GM21367 (cell line): Measurements from ENCODE around the gene SUB1.
"Not testable (repeated sequence)": the region's sequence is repeated elsewhere in the genome, so short reads cannot be mapped to it uniquely, and the experiment has no call there.

ENCODE experiments used
- ATAC-seq: cut with Tn5 transposase; IDR thresholded peaks from one replicate; pipeline ENCODE4 v1.9.1; 2021; ENCODE audit not compliant: unreplicated experiment

The SUB1 gene

GRCh38 chr5:32585446-32586275 lies at the start of gene SUB1:
Gene SUB1 (plus strand): TSS chr5:32585557. CDS start chr5:32588513, 2,956 bp downstream.
- ATAC-seq: peak; percentile 34

- ATAC-seq: no peak
Observed at GRCh38 chr5:32536246-32536645, 49.1 kb upstream of the SUB1 start.

GRCh38 chr5:32537437-32538029 lies 47.8 kb upstream of the SUB1 start:
- ATAC-seq: not testable (repeated sequence)

- ATAC-seq: peak; percentile 76
Observed at GRCh38 chr5:32538031-32538547, 47.3 kb upstream of the SUB1 start.

GRCh38 chr5:32539981-32540845 lies 45.1 kb upstream of the SUB1 start:
- ATAC-seq: no peak

GRCh38 chr5:32541241-32541640 lies 44.1 kb upstream of the SUB1 start:
- ATAC-seq: no peak

- peak; percentile 61 for ATAC-seq
Observed at GRCh38 chr5:32542216-32543059, 42.9 kb upstream of the SUB1 start.

GRCh38 chr5:32543291-32543690 lies 42.1 kb upstream of the SUB1 start:
- no peak for ATAC-seq

GRCh38 chr5:32545102-32545800 lies 40.1 kb upstream of the SUB1 start:
- no peak for ATAC-seq

- ATAC-seq: no peak
Observed at GRCh38 chr5:32551194-32551593, 34.2 kb upstream of the SUB1 start.

- ATAC-seq: no peak
Observed at GRCh38 chr5:32551865-32552264, 33.5 kb upstream of the SUB1 start.

- ATAC-seq: not testable (repeated sequence)
Observed at GRCh38 chr5:32552491-32552890, 32.9 kb upstream of the SUB1 start.

- ATAC-seq: no peak
Observed at GRCh38 chr5:32552936-32553335, 32.4 kb upstream of the SUB1 start.

GRCh38 chr5:32554181-32554780 lies 31.1 kb upstream of the SUB1 start:
- not testable (repeated sequence) for ATAC-seq

- ATAC-seq: not testable (repeated sequence)
Observed at GRCh38 chr5:32556543-32556942, 28.8 kb upstream of the SUB1 start.

- no peak for ATAC-seq
Observed at GRCh38 chr5:32559411-32559810, 25.9 kb upstream of the SUB1 start.

- no peak for ATAC-seq
Observed at GRCh38 chr5:32559921-32560320, 25.4 kb upstream of the SUB1 start.

GRCh38 chr5:32562056-32562455 lies 23.3 kb upstream of the SUB1 start:
- ATAC-seq: no peak

- ATAC-seq: no peak
Observed at GRCh38 chr5:32562843-32563242, 22.5 kb upstream of the SUB1 start.
